ENCODE results near the gene IL32. TPM values are rescaled to one million over a fixed set of nuclear protein-coding genes. Genes with fewer than 3 reads are reported as not detected.

Gene IL32, protein sequence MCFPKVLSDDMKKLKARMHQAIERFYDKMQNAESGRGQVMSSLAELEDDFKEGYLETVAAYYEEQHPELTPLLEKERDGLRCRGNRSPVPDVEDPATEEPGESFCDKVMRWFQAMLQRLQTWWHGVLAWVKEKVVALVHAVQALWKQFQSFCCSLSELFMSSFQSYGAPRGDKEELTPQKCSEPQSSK
- 18.1 TPM for total RNA-seq
- 28.0 TPM for polyA plus RNA-seq

DNA sequence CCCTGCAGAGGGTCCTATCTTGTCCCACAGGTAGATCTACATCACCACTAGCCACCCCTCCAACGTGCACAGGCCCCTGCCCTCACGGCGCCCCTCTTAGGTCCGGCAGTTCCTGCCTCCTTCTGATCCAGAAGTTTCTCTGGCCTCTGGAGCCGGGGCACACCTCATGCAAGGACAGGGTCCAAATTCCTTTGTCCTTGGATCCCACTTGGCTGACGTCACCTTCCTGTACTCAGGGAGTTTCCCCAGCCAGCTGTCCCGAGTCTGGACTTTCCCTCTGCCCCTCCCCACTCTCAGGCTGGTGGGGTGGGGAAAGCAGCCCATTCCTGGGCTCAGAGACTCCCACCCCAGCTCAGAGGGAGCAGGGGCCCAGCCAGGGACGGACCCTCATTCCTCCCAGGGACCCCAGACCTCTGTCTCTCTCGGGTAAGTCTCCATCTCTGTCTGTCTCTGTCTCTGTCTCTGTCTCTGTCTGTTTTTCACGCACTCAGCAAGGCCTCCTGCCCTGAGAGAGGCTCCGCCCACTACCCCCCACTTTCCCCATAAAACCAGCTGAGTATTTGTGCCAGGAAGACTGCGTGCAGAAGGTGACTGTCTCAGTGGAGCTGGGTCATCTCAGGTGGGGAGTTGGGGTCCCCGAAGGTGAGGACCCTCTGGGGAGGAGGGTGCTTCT, at the start of gene IL32:
Gene IL32, plus strand, starts transcription at position 572 of the 673 bp plus-strand sequence. CDS start 172 bp downstream, outside the sequence.
- peaks cover 2% of the 10 kb centered on the region for H3K4me1 ChIP-seq (ENCODE audit: insufficient read depth)
- DNase-seq (ENCODE audit: extremely low spot score), result no peak
- H3K36me3 ChIP-seq (ENCODE audit: insufficient read depth), result no peaks in the 10 kb centered on the region
- peak within 1 kb of the TSS; percentile 33 for H3K4me3 ChIP-seq (ENCODE audit: low read depth, low read length)
- WGBS, result 49% methylated on average over 13 of the region's 13 CpGs
- no peak within 1 kb of the TSS for H3K27ac ChIP-seq (ENCODE audit: low read depth)

GRCh38 chr16:3015865-3016521, 49.4 kb upstream of the IL32 start:
- 84% methylated on average over 13 of the region's 13 CpGs for WGBS
- no peak for DNase-seq (ENCODE audit: extremely low spot score)

GRCh38 chr16:3017344-3017743, 48.1 kb upstream of the IL32 start:
- no peaks in the 10 kb centered on the region for H3K36me3 ChIP-seq (ENCODE audit: insufficient read depth)
- WGBS, result 44% methylated on average over 20 of the region's 20 CpGs

More at GRCh38 chr16:3015865-3016521, 49.4 kb upstream of the IL32 start:
- Histone ChIP-seq H3K4me3 (ENCODE audit: low read depth, low read length) (no peak overlapping the region), H3K36me3 (ENCODE audit: insufficient read depth) (no peaks in the 10 kb centered on the region), H3K27ac (ENCODE audit: low read depth) (no peak overlapping the region), H3K4me1 (ENCODE audit: insufficient read depth) (no peaks in the 10 kb centered on the region)

DNA sequence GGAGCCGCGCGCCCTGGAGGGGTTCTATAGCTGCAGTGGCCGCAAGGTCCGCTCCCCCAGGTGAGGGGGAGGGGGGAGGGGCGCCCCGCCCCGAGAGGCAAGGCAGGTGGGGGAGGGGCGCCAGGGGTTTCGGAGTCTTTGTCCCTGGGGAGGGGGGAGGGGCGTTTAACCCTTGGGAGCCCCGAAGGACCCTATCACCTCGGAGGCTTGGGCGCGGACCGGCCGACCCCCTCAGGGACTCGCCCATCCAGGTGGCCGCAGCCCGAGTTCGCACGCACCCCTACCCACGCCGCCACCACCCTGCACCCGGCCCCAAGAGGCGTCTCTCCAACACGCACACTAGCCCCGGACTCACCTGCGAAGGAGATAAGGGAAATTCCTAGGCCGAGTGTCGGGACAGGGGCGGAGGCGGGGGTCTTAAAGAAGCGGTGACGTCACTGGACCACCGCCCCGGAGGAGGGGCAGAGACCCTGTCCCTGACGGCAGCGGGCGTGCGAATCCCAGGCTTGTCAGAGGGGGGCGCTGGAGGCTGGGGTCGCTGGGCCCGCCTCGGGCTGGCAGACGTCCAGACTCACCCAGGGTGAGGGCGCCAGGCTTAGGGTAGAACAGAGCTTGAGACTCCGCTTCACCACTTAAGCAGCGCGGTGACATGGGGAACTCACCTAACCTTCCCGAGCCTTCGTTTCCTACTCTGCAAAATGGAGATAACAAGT, 47.5 kb upstream of the IL32 start, which contains the start of gene CLDN6:
Gene CLDN6, minus strand, starts transcription at position 390 of the 713 bp plus-strand sequence. CDS start 2,162 bp downstream, outside the sequence.
- Histone ChIP-seq H3K27ac (ENCODE audit: low read depth) (no peak within 1 kb of the TSS), H3K4me3 (ENCODE audit: low read depth, low read length) (no peak within 1 kb of the TSS), H3K36me3 (ENCODE audit: insufficient read depth) (no peaks in the 10 kb centered on the region), H3K4me1 (ENCODE audit: insufficient read depth) (peaks cover 2% of the 10 kb centered on the region)
- 5% methylated on average over 52 of the region's 52 CpGs for WGBS
- DNase-seq (ENCODE audit: extremely low spot score), result no peak

More at GRCh38 chr16:3017344-3017743, 48.1 kb upstream of the IL32 start:
- DNase-seq (ENCODE audit: extremely low spot score), result no peak
- no peak overlapping the region for H3K27ac ChIP-seq (ENCODE audit: low read depth)
- peaks cover 2% of the 10 kb centered on the region for H3K4me1 ChIP-seq (ENCODE audit: insufficient read depth)
- H3K4me3 ChIP-seq (ENCODE audit: low read depth, low read length), result no peak overlapping the region

DNA sequence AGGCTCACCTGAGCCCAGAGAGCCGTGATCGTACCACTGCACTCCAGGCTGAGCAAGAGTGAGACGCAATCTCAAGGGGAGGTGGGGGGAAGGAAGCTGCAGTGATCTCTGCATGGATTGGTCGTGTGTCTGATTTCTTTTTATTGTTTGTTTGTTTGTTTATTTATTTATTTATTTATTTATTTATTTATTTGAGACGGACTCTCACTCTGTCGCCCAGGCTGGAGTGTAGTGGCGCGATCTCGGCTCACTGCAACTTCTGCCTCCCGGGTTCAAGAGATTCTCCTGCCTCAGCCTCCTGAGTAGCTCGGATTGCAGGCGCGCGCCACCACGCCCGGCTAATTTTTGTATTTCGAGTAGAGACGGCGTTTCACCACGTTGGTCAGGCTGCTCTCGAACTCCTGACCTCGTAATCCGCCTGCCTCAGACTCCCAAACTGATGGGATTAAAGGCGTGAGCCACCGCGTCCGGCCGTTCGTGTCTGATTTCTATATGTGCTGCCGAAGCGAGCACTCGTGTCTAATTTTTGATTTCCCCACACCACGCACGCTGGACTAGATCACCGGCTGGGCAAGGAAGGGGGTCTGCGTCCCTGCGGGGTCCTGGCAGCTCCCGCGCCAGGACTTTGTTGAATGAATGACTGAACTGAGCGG, 45.7 kb upstream of the IL32 start:
- Histone ChIP-seq H3K36me3 (ENCODE audit: insufficient read depth) (no peaks in the 10 kb centered on the region), H3K4me1 (ENCODE audit: insufficient read depth) (peaks cover 2% of the 10 kb centered on the region), H3K27ac (ENCODE audit: low read depth) (no peak overlapping the region), H3K4me3 (ENCODE audit: low read depth, low read length) (peak overlapping the region; percentile 48)
- 29% methylated on average over 40 of the region's 40 CpGs for WGBS
- no peak for DNase-seq (ENCODE audit: extremely low spot score)

- no peak for DNase-seq (ENCODE audit: extremely low spot score)
- H3K4me3 ChIP-seq (ENCODE audit: low read depth, low read length), result peak within 1 kb of the TSS; percentile 48
- H3K4me1 ChIP-seq (ENCODE audit: insufficient read depth), result peaks cover 2% of the 10 kb centered on the region
- H3K27ac ChIP-seq (ENCODE audit: low read depth), result peak within 1 kb of the TSS; percentile 89
- WGBS, result under 1% methylated on average over 49 of the region's 49 CpGs
- H3K36me3 ChIP-seq (ENCODE audit: insufficient read depth), result no peaks in the 10 kb centered on the region
Observed at GRCh38 chr16:3020247-3020603, 45.2 kb upstream of the IL32 start, which contains the start of gene TNFRSF12A. TNFRSF12A (plus strand) TSS chr16:3020368; CDS start chr16:3020398, 30 bp downstream.

GRCh38 chr16:3020604-3021448, 44.6 kb upstream of the IL32 start:
- H3K27ac ChIP-seq (ENCODE audit: low read depth), result peak overlapping the region; percentile 89
- H3K36me3 ChIP-seq (ENCODE audit: insufficient read depth), result no peaks in the 10 kb centered on the region
- DNase-seq (ENCODE audit: extremely low spot score), result no peak
- H3K4me3 ChIP-seq (ENCODE audit: low read depth, low read length), result peak overlapping the region; percentile 48
- WGBS, result under 1% methylated on average over 57 of the region's 57 CpGs
- H3K4me1 ChIP-seq (ENCODE audit: insufficient read depth), result peaks cover 2% of the 10 kb centered on the region

- Histone ChIP-seq H3K27ac (ENCODE audit: low read depth) (peak overlapping the region; percentile 89), H3K36me3 (ENCODE audit: insufficient read depth) (no peaks in the 10 kb centered on the region), H3K4me3 (ENCODE audit: low read depth, low read length) (peak overlapping the region; percentile 48), H3K4me1 (ENCODE audit: insufficient read depth) (peaks cover 2% of the 10 kb centered on the region)
- WGBS, result 6% methylated on average over 25 of the region's 25 CpGs
- DNase-seq (ENCODE audit: extremely low spot score), result no peak
Observed at GRCh38 chr16:3021449-3022207, 43.8 kb upstream of the IL32 start.

GRCh38 chr16:3022208-3022683, 43.2 kb upstream of the IL32 start:
- peak; percentile 77 for DNase-seq (ENCODE audit: extremely low spot score)
- 5% methylated on average over 8 of the region's 8 CpGs for WGBS
- Histone ChIP-seq H3K4me3 (ENCODE audit: low read depth, low read length) (no peak overlapping the region), H3K27ac (ENCODE audit: low read depth) (peak overlapping the region; percentile 89), H3K4me1 (ENCODE audit: insufficient read depth) (peaks cover 2% of the 10 kb centered on the region), H3K36me3 (ENCODE audit: insufficient read depth) (no peaks in the 10 kb centered on the region)

- Histone ChIP-seq H3K36me3 (ENCODE audit: insufficient read depth) (no peaks in the 10 kb centered on the region), H3K4me3 (ENCODE audit: low read depth, low read length) (peak overlapping the region; percentile 50), H3K27ac (ENCODE audit: low read depth) (peak overlapping the region; percentile 90), H3K4me1 (ENCODE audit: insufficient read depth) (peaks cover 2% of the 10 kb centered on the region)
- WGBS, result 25% methylated on average over 8 of the region's 8 CpGs
- no peak for DNase-seq (ENCODE audit: extremely low spot score)
Observed at GRCh38 chr16:3022684-3023414, 42.6 kb upstream of the IL32 start.

GRCh38 chr16:3023415-3023668, 42.1 kb upstream of the IL32 start:
- 14% methylated on average over 6 of the region's 6 CpGs for WGBS
- Histone ChIP-seq H3K27ac (ENCODE audit: low read depth) (peak overlapping the region; percentile 90), H3K4me1 (ENCODE audit: insufficient read depth) (peaks cover 2% of the 10 kb centered on the region), H3K36me3 (ENCODE audit: insufficient read depth) (no peaks in the 10 kb centered on the region), H3K4me3 (ENCODE audit: low read depth, low read length) (peak overlapping the region; percentile 50)
- DNase-seq (ENCODE audit: extremely low spot score), result no peak
